OCI-LY1 (cell line): ENCODE data around the gene CHP2.

Experiments
- H2AFZ ChIP-seq: fragments of 200-600 bp; sonication (generic), shearing (Covaris generic); 2 replicates; pipeline ENCODE4 v1.6.0; 2014; ENCODE audit warnings: antibody characterized with exemption, mild to moderate bottlenecking, low read length
- H3F3A ChIP-seq: fragments of 200-600 bp; sonication (generic), shearing (Covaris generic); 2 replicates; pipeline ENCODE4 v1.6.0; 2014; ENCODE audit warnings: mild to moderate bottlenecking, antibody characterized with exemption, low read length, moderate library complexity; ENCODE audit not compliant: insufficient read depth
- H3K27ac ChIP-seq: fragments of 200-600 bp; sonication (generic); 2 replicates; pipeline ENCODE4 v1.5.1; 2014; ENCODE audit warnings: low read length, mixed run types, mild to moderate bottlenecking, low read depth; ENCODE audit not compliant: poor library complexity, severe bottlenecking
- H3K27me3 ChIP-seq: fragments of 200-600 bp; sonication (generic); 2 replicates; pipeline ENCODE4 v1.6.0; 2014; ENCODE audit warnings: antibody characterized with exemption, mild to moderate bottlenecking, low read length, moderate library complexity; ENCODE audit not compliant: insufficient read depth
- H3K36me3 ChIP-seq: fragments of 200-600 bp; sonication (generic); 2 replicates; pipeline ENCODE4 v1.6.1; 2014; ENCODE audit warnings: mild to moderate bottlenecking, antibody characterized with exemption, low read length, moderate library complexity, mixed read lengths; ENCODE audit not compliant: insufficient read depth
- H3K4me1 ChIP-seq: fragments of 200-600 bp; sonication (generic); 2 replicates; pipeline ENCODE4 v1.5.1; 2014; ENCODE audit warnings: mild to moderate bottlenecking, low read length, moderate library complexity; ENCODE audit not compliant: insufficient read depth, severe bottlenecking
- H3K4me2 ChIP-seq: fragments of 200-600 bp; sonication (generic), shearing (Covaris generic); 2 replicates; pipeline ENCODE4 v1.6.1; 2014; ENCODE audit warnings: low read length
- H3K4me3 ChIP-seq: fragments of 200-600 bp; sonication (generic); 2 replicates; pipeline ENCODE4 v1.5.1; 2014; ENCODE audit warnings: low read length, low read depth, mild to moderate bottlenecking, mixed read lengths; ENCODE audit not compliant: poor library complexity, severe bottlenecking
- H3K79me2 ChIP-seq: fragments of 200-600 bp; shearing (Covaris generic); 2 replicates; pipeline ENCODE4 v1.6.1; 2016; ENCODE audit warnings: mixed run types, low read length, mixed read lengths; ENCODE audit not compliant: insufficient read depth
- H3K9ac ChIP-seq: fragments of 200-600 bp; sonication (generic), shearing (Covaris generic); 2 replicates; pipeline ENCODE4 v1.6.1; 2014; ENCODE audit warnings: mild to moderate bottlenecking, low read length, mixed read lengths
- H3K9me2 ChIP-seq: fragments of 200-600 bp; sonication (generic), shearing (Covaris generic); 2 replicates; pipeline ENCODE4 v1.6.1; 2014; ENCODE audit warnings: low read depth, mild to moderate bottlenecking, low read length, mixed read lengths
- H3K9me3 ChIP-seq: fragments of 200-600 bp; shearing (Covaris generic); 2 replicates; pipeline ENCODE4 v1.6.1; 2014; ENCODE audit warnings: low read length, mixed read lengths
- H4K20me1 ChIP-seq: fragments of 200-600 bp; sonication (generic), shearing (Covaris generic); 2 replicates; pipeline ENCODE4 v1.6.0; 2016; ENCODE audit warnings: mild to moderate bottlenecking, low read length; ENCODE audit not compliant: insufficient read depth
- EZH2 ChIP-seq: fragments of 200-600 bp; sonication (generic), shearing (Covaris generic); IDR thresholded peaks from 2 replicates; pipeline ENCODE4 v1.8.0; 2017; ENCODE audit warnings: borderline replicate concordance, mixed run types, mild to moderate bottlenecking, antibody characterized with exemption, low read length, moderate library complexity, mixed read lengths
- TF ChIP-seq, protein P1 (sequence below): fragments of 200-600 bp; sonication (generic), shearing (Covaris generic); IDR thresholded peaks from 2 replicates; pipeline ENCODE4 v1.5.1; 2017; ENCODE audit warnings: mild to moderate bottlenecking, antibody characterized with exemption, low read length, moderate library complexity, mixed read lengths

The CHP2 gene

DNA sequence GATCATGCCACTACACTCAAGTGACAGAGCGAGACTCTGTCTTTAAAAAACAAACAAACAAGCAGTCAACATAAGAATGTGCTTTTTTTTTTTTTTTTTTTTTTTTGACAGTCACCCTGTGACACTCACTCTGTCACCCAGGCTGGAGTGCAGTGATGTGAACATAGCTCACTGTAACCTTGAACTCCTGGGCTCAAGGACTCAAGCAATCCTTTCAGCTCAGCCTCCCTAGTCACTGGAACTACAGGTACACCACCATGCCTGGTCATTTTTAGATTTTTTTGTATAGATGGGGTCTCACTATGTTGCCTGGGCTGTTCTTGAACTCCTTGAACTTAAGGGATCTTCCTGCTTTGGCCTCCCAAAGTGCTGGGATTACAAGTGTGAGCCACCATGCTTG lies 15.3 kb upstream of the CHP2 start:
- Histone ChIP-seq H4K20me1 (no peaks in the 10 kb centered on the region), H3K4me2 (no peak overlapping the region), H3K79me2 (no peaks in the 10 kb centered on the region), H3K27me3 (no peaks in the 10 kb centered on the region), H3K9me3 (no peaks in the 10 kb centered on the region), H3K4me3 (no peak overlapping the region), H3K4me1 (peaks cover 5% of the 10 kb centered on the region), H3K9me2 (no peaks in the 10 kb centered on the region), H3K9ac (no peak overlapping the region), H3K36me3 (no peaks in the 10 kb centered on the region), H3K27ac (no peak overlapping the region), H3F3A (no peaks in the 10 kb centered on the region), H2AFZ (no peak overlapping the region)
- TF ChIP-seq, protein P1, sequence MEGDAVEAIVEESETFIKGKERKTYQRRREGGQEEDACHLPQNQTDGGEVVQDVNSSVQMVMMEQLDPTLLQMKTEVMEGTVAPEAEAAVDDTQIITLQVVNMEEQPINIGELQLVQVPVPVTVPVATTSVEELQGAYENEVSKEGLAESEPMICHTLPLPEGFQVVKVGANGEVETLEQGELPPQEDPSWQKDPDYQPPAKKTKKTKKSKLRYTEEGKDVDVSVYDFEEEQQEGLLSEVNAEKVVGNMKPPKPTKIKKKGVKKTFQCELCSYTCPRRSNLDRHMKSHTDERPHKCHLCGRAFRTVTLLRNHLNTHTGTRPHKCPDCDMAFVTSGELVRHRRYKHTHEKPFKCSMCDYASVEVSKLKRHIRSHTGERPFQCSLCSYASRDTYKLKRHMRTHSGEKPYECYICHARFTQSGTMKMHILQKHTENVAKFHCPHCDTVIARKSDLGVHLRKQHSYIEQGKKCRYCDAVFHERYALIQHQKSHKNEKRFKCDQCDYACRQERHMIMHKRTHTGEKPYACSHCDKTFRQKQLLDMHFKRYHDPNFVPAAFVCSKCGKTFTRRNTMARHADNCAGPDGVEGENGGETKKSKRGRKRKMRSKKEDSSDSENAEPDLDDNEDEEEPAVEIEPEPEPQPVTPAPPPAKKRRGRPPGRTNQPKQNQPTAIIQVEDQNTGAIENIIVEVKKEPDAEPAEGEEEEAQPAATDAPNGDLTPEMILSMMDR: no peak
- no peak for TF ChIP-seq EZH2

DNA sequence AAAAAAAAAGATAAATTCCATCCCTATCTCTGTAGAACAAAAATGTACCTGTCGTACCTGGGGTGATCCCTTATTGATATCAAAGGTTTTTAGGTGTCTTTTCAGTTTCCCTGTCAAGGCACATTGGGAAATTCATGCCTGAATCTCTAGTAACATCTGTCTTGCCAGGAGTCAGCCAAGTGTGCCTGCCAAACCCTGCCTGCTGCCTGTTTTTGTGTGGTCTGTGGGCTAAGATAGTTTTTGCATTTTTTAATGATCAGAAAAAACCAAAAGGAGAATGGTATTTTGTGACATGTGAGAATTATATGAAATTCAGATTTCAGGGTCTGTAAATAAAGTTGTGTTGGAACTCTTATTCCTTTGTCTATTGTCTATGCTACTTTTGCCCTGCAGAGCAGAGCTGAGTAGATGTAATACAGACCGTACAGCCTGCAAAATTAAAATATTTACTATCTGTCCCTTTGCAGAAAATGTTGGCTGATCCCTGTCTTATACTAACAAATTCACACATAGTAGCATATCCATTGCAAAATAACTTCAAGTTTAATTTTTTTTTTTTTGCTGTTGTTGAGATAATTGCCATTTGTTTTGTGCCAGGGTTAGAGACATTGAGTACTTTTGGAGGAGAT lies 13.0 kb upstream of the CHP2 start:
- Histone ChIP-seq H3K9ac (no peak overlapping the region), H3K27me3 (no peaks in the 10 kb centered on the region), H3K4me3 (no peak overlapping the region), H3K9me2 (no peaks in the 10 kb centered on the region), H3K79me2 (no peaks in the 10 kb centered on the region), H3K36me3 (no peaks in the 10 kb centered on the region), H3K9me3 (no peaks in the 10 kb centered on the region), H3K4me2 (no peak overlapping the region), H3K4me1 (no peaks in the 10 kb centered on the region), H2AFZ (no peak overlapping the region), H3F3A (no peaks in the 10 kb centered on the region), H4K20me1 (no peaks in the 10 kb centered on the region), H3K27ac (no peak overlapping the region)
- TF ChIP-seq, protein P1: no peak
- TF ChIP-seq EZH2: no peak

DNA sequence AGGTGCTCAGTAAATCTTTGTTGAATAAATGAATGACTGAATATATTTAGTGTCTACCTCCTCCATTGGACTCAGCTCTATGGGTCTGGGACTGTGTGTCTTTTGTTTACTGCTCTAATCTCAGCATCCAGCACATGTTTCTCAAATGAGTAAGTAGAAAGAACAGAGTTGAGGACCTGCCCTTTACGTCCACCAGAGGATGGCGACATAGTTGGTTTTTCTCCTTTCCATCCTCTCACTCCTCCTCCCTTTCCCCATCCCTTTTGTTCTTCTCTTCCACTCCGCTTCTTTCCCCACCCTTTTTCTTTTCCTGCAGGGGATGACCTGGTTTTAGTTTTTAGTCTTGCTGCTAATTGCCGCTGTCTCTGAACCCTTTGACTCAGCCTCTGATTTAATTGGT lies 12.1 kb upstream of the CHP2 start:
- Histone ChIP-seq H3K4me3 (no peak overlapping the region), H3K27ac (no peak overlapping the region), H3K79me2 (no peaks in the 10 kb centered on the region), H4K20me1 (no peaks in the 10 kb centered on the region), H3K4me1 (no peaks in the 10 kb centered on the region), H3K9me2 (no peaks in the 10 kb centered on the region), H2AFZ (no peak overlapping the region), H3K36me3 (no peaks in the 10 kb centered on the region), H3F3A (no peaks in the 10 kb centered on the region), H3K4me2 (no peak overlapping the region), H3K9ac (no peak overlapping the region), H3K9me3 (no peaks in the 10 kb centered on the region), H3K27me3 (no peaks in the 10 kb centered on the region)
- TF ChIP-seq, protein P1: no peak; the same call in 1 of the 2 replicates
- TF ChIP-seq EZH2: no peak
